Measurements from ENCODE around the gene COASY. TPM values are rescaled to one million over a fixed set of nuclear protein-coding genes. Genes with fewer than 3 reads are reported as not detected.

COASY gene
- total RNA-seq, 4 donors from 2014 or later, result 42.1 to 95.4 (median 80.2) TPM

Other genes starting within 250 kb of the COASY start
- gene STAT3, start 173.7 kb upstream of the COASY start, total RNA-seq, result 100 to 1,000 TPM; 178 to 219 (median 191) TPM
- gene CAVIN1, start 138.9 kb upstream of the COASY start, total RNA-seq, result 10 to 100 TPM; 16.3 to 94.9 (median 35.9) TPM
- 100 to 1,000 TPM; 121 to 251 (median 204) TPM for gene ATP6V0A1, start 103.3 kb upstream of the COASY start, total RNA-seq
- gene NAGLU, start 25.9 kb upstream of the COASY start, total RNA-seq, result 10 to 100 TPM; 12.4 to 79.2 (median 62.7) TPM
- gene HSD17B1, start 9.2 kb upstream of the COASY start, total RNA-seq, result 1 to 10 TPM in 2 of 4 donors, under 1 TPM in 1, not detected in 1; 0.94 to 3.9 (median 1.7) TPM
- gene MLX, start 5.0 kb downstream of the COASY start, total RNA-seq, result 100 to 1,000 TPM in 3 of 4 donors, 10 to 100 TPM in 1; 65.2 to 180 (median 133) TPM
- gene PSMC3IP, start 15.6 kb downstream of the COASY start, total RNA-seq, result 1 to 10 TPM in 2 of 4 donors, not detected in 2; 1.2 to 1.5 TPM
- 10 to 100 TPM; 31.4 to 66.6 (median 55.8) TPM for gene RETREG3, start 47.2 kb downstream of the COASY start, total RNA-seq
- 10 to 100 TPM; 19.8 to 64.4 (median 37.9) TPM for gene TUBG1, start 47.5 kb downstream of the COASY start, total RNA-seq
- 10 to 100 TPM in 3 of 4 donors, 1 to 10 TPM in 1; 5.6 to 79.2 (median 16.6) TPM for gene TUBG2, start 97.1 kb downstream of the COASY start, total RNA-seq
- gene PLEKHH3, start 114.8 kb downstream of the COASY start, total RNA-seq, result 10 to 100 TPM in 2 of 4 donors, 1 to 10 TPM in 2; 3.5 to 14.0 (median 10.8) TPM
- gene CCR10, start 119.7 kb downstream of the COASY start, total RNA-seq, result 1 to 10 TPM in 1 of 4 donors, under 1 TPM in 1, not detected in 2; 0.40 to 2.8 TPM
- 1 to 10 TPM in 3 of 4 donors, under 1 TPM in 1; 0.35 to 5.0 (median 1.3) TPM for gene CNTNAP1, start 120.4 kb downstream of the COASY start, total RNA-seq
- gene EZH1, start 182.9 kb downstream of the COASY start, total RNA-seq, result 100 to 1,000 TPM in 1 of 4 donors, 10 to 100 TPM in 3; 33.5 to 120 (median 64.4) TPM
- gene RAMP2, start 199.1 kb downstream of the COASY start, total RNA-seq, result 1 to 10 TPM; 2.3 to 9.9 (median 4.3) TPM
- 10 to 100 TPM; 34.7 to 82.1 (median 67.5) TPM for gene VPS25, start 211.3 kb downstream of the COASY start, total RNA-seq
- gene WNK4, start 218.5 kb downstream of the COASY start, total RNA-seq, result 10 to 100 TPM in 3 of 4 donors, 1 to 10 TPM in 1; 7.2 to 56.0 (median 28.7) TPM
- 100 to 1,000 TPM in 3 of 4 donors, 10 to 100 TPM in 1; 68.5 to 156 (median 139) TPM for gene COA3, start 236.6 kb downstream of the COASY start, total RNA-seq
- gene CNTD1, start 236.7 kb downstream of the COASY start, total RNA-seq, result not detected